Activated T-cell treated with anti-CD3 and anti-CD28 coated beads for 1 hour (primary cell): ENCODE measurements around the gene OPCML.

Experiments
- DNase-seq: peaks from one replicate; pipeline ENCODE4 v3.0.0-alpha.2; 2020; ENCODE audit warnings: low read depth

Gene OPCML

DNA sequence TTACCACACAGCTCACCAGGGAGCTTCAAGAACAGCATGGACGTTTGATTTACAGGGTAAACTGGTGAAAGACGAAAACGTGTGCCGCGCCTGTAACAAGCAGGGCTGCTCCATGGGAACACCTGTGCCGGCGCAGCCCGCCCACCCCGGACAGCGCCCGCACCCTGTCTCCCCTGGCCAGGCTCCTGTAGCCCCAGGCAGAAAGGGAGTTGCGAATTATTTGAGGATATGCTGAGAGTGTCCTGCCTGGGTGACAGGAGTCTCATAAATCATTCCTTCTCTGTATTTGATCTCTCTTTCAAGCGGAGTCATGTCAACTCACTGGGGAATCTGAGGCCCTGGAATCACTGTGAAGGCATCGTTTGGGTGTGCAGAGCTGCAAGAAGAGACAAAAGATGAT, 804.3 kb downstream of the OPCML start:
- DNase-seq, result no peak

DNA sequence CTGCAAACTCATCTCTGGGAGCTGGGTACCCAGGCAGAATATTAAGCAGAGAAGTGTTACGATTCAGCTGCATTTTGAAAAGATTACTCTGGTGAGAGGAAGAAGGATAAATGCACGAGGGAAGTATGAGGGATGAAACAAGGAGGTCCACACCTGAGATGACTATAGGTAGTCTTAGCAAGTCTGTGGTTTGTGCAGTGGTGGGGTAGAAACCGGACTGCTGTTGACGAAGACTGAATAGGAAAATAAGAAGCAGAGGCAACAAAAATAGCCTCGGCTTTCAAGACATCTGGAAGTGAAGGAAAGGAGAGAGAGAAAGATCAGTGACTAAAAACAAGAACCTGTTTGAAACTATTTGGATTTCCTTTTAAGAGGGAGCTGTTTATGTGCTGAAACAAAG, 810.8 kb downstream of the OPCML start:
- no peak for DNase-seq

DNA sequence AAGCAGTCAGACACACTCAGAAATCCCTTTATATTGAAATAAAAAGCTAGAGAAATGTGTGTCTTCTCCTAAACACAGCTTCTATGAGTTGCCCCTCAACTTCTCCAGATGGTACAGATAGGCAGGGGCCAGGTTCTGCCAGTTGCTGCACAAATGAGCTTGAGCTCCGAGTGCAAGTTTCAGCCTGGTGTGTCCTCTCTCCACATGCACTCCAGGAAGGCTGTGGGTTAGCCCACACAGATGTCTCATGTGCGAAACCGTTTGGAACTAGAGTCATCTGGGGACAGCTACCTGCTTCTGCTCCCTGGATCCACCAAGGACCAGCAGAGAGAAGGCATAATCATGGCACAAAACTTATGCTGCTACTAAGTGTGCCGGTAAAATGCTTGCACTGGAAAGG, 812.6 kb downstream of the OPCML start:
- DNase-seq, result no peak

DNA sequence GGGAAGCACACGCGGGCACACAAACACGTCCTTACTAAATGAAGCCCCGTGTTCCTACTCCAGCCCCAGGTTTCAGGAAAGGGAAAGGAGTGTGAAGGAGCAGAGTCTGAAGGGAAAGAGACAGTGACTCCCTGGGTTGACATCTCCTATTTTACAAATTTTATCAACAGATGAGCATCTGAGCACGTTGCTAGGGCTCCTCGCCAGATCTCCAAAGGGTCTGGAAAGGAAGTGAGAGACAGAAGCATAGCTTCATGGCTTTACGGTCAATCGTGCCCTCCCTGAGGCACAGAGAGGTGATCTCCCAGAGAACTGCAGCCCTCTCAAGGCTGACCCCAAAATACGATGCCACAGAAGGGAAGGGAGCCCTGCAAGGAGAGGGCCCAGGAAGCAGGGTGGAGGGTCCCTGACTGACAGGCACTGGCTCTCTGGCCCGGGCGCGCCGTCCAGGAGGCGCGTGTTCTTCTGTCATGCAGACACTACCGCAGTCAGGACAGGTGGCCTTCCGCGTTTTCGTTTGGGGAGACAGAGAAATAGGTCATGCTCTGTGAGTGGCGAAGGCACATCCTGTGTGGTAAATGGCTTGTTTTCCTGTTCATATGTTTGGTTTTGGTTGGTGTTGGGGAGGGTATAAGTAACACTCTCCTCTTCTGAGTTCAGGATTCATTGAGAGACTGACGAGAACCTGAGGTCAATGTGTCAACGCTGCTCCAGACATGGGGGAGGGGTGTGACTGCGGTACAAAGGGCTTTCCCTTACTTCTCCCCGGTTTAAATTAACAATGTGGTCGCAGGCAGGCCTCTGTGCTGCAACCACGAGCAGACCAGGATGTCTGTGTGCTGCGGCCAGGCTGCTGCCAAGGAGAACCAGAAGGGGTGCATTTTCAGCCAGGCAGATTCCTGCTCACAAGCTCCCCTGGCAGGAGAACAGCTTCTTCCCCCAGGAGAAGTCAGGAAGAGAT, 813.3 kb downstream of the OPCML start:
- no peak for DNase-seq

DNA sequence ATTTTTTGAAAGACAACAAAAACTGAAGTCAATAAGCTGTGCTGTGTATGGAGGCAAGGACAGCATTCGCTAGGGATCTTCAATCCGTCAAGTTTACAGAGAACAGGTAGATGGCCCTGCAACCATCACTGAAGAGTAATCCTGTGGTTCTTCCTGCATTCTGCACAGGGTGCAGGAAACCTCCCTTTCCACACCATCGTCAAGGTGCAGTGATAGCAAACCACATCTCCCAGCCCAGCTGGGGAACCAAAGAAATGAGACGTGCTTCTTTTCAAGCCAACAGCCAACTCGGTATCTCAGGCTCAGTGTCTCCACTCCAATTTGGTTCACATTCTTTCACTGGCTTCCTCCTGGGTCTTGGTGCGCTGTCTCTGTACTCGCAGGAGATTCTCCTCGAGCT, 814.5 kb downstream of the OPCML start:
- no peak for DNase-seq

DNA sequence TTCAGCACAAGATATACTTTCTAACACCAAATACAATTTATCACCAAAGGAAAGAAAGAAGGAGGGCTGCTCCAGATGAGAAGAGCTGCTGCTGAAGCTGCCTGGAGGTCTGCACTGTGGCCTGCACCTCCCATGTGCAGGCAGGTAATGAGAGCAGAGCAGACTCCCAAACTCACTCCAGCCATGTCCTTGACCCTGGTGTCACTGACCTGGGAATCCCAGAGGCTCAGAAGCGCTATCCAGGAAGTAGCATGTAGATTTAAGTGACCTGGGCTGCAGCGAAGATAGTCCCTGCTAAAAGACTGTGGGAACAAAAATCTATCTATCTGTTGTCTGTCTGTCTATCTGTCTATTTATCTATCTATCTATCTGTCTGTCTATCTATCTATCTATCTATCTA, 816.3 kb downstream of the OPCML start:
- DNase-seq, result no peak

DNA sequence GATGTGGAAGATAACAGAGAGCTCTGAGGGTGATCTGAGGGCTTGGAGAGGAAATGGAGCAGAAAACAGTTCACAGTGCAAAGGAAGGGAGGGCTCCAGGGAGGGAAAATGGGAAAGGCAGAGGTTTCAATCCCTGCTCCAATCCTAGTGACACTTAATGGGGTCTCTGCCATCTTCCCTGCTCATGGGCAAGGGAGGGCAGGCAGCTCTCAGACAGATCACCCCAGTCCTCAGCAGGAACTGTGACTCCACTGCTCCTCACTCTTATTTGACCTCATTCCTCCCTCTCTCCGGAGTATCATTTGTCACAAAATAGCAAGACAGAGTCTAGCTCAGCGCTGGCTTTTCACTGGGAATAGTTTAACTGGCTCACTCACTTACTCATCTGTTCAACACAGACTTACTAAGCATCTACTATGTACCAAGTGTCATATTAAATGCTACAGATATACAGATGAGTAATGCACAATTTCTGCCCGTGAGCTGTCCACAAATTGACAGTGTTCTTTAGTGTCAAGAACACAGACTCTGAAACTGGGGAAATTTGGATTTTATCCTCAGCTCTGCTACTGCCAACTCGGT, 817.4 kb downstream of the OPCML start:
- no peak for DNase-seq

DNA sequence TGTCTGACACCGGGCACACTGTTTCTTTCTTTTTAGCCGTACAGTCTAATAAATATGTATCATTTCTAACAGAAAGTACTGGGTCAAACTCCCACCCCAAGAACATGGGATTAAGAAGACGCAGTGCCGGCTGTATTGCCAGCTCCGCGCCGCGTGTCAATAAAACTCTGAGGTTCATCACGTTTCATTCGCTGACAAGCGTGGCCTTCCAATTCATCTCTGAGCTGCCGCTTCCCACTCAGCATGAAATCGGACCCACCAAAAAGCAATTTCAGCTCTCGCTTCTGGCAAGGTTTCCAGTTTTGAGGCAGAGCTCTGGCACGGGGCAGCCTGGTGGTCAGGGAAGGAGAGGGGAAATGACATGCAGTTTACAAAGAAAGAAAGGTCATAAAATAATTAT, 819.8 kb downstream of the OPCML start:
- DNase-seq, result no peak

DNA sequence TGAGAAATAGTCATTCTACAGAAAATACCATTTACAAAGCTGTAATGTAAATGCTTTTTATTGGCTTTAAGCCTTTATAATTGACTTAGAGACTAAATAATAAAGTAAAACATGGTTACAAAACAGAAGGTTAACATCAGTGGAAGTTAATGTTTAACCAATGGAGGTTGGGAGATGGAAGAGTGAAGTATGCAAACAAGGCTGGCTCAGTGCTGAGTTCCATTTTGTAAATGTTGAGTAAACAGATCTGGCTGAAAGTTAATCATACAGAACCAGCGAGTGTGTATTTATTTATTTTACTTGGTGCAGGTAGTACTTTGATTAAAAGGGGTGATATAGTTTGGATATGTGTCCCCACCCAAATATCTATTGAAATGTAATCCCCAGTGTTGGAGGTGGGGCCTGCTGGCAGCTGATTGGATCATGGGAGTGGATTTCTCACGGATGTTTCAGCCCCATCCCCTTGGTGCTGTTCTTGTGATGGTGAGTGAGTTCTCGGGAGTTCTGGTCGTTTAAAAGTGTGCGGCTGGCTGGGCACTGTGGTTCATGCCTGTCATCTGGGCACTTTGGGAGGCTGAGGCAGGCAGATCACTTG, 827.4 kb downstream of the OPCML start:
- DNase-seq, result no peak

DNA sequence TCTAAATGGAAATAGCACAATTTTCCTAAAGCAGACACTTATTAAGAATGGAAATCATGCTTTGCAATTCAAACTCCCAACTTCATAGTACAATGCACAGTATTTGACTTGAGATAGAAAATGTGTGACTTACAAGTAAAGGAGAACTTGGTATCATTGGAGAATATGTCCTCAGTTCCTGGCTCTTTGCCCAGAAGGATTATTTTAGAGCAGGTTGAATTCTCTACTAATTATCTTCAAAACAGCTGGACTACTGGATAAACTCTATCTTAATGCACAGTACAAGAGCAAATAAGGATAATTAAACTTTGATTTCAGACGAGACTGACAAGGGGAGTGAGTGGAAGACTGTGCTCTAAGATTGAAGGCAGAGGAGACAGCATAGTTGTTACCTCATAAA, 839.4 kb downstream of the OPCML start:
- DNase-seq, result no peak

DNA sequence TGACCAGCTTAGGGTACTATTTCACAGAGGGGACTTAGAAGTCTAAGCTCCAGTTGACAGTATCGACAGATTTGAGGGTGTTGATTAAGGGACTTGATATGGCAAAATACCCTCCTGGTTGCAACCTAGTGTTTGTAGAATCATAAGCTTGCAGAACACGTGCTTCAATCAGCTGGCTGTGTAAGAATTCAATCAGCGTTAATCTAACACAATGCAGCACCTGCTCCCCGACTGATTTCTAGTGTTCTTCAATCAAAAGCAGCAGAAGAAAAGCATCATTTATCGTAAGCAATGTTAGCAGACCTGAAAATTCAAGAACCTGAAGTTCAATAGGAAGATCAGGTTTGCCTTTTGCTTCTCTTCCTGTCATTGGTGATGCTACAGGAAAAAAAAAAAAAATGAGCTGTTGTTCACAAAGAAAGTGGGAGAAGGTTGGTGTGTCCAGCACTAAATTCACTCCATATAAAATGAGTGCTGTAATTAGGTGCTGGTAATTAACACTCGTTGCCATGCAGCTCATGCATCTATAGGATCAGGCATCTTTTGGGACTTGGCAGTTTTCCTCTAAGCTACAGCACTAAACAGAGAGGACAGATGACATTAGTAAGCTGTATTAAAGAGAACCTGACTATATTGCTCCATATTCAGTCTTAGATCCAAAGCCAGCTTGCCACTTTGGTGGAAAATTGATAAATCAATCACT, 840.3 kb downstream of the OPCML start:
- DNase-seq, result no peak

DNA sequence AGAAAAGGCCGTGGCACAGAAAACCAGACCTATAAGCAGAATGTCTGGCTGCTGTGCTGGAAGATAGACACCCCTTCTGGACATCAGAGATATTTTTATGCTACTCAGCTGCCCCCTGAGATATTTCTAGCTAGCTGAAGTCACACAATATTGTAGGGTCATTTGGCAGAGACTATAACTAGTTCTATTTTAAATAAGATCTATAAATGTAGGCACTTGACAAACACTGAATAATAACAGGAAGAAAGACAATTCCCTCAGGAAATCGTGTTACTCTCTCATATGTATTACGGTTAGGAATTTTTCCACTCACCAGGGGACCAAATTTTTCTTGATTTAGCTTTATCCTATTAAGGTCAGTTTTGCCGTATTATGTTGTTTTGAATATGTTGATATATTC, 845.4 kb downstream of the OPCML start:
- DNase-seq, result no peak

DNA sequence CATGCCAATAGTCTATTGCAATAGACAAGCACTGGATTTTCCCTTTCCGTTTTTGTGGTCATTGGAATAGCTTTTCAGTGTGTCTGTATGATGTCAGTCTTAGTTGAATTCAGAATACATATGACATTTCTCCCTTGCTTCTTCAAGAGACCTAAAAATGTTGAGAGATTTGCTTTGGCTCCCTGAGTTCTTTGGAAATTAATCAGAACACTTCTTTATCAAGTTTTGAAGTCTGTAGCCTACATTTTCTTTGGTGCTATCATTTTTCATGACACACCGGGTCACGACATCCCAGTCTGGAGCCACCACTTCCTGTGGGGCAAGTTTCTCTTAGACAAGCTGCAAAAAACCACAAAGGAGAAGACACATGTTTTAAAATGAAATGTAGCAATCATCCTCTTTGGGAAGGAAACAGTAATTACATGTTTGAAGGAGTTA, 847.1 kb downstream of the OPCML start:
- no peak for DNase-seq

DNA sequence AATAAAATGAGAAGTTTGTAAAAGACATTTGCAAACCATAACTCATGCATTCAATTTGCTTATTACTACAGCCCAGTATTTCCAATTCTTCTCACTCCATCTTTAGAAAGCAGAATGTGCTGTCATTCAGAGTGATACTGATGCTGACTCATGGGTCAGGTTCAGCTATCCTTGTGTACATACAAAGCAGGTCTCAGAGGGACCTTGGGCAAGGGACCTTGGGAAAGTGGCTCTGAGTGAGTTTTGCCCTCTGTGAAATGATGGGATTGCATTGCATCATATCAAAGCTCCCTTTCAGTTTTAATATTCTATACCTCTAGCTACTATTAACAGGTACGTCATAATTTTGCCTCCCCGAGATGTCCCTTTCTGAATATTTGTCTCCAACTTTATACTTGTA, 848.7 kb downstream of the OPCML start:
- DNase-seq, result no peak

DNA sequence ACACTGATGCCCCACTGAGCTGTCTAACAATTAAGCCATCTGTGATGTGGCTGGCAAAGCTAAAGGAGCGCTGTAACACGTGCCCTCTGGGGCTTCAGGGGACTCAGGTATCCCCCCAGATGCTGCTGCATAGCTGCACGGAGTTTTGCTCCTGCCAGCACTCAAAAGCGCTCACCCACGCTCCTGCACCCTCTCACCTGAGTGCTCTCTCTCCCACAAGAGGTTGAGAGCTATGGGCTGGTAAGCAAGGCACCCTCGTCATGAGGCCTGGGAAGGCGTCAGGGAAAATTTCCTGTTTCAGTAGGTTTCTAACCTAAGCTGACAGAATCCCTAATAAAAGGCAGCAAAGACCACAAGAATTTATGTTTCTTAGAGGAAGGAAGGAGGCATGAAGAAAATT, 850.3 kb downstream of the OPCML start:
- no peak for DNase-seq

DNA sequence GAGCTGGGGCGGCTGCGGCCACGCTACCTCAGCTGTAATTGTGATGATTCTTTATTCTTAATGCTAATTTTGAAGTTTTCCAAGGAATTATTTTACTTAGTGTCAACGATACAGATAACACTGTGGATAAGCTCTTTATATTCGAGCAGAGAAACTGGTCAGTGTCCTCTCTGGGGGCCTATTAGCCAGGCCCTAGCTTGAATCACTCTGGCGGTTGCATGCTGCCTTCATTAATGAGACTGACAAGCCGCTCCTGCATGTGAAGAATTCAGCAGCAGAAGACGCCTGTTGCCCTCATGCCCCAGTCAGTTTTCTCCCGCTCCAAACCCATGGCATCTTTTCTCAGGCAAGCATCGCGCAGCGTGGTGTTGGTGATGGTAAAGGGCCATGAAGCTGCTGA, 851.7 kb downstream of the OPCML start:
- DNase-seq, result no peak

DNA sequence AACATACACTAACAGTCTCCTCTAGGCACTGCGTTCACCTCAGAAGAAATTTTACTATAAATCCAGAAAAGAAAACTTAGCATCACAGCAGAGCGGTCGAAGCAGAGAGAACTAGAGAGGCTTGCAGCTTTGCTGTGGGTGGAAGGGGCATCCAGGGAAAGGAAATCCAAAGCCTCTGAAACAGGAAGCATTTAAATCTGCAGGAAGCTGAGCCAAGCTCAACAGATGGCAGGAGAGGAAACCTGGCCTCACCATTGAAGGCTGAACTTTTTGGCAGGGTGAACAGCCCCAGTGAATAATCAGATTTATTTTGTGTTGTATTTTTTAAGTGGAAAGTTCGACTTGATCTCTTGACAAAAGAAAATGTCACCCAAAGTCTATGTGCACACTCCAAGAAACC, 858.1 kb downstream of the OPCML start:
- no peak for DNase-seq

DNA sequence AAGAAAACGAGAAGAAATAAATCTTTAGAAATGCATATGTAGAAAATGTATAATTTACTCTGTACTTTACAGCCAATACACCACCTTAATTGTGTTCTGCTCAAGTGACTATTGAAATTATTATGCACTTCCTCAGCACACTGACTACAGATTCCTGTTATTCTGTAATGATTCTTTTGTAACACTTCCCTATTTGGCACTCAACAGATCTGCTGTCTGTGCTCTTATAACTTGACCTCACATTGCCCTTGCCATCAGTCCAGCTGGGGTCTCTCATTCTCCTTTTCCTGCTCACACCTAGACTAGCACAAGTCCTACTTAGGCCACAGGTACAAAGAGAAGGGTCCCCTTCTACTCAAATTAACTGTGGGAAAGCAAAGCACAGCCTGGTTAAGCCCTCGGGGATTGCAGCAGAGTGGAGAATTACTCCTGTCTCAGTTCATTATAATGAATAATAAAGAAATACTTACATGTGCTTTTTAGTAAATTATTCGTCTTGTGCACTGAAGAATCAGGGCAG, 860.4 kb downstream of the OPCML start:
- DNase-seq, result no peak

DNA sequence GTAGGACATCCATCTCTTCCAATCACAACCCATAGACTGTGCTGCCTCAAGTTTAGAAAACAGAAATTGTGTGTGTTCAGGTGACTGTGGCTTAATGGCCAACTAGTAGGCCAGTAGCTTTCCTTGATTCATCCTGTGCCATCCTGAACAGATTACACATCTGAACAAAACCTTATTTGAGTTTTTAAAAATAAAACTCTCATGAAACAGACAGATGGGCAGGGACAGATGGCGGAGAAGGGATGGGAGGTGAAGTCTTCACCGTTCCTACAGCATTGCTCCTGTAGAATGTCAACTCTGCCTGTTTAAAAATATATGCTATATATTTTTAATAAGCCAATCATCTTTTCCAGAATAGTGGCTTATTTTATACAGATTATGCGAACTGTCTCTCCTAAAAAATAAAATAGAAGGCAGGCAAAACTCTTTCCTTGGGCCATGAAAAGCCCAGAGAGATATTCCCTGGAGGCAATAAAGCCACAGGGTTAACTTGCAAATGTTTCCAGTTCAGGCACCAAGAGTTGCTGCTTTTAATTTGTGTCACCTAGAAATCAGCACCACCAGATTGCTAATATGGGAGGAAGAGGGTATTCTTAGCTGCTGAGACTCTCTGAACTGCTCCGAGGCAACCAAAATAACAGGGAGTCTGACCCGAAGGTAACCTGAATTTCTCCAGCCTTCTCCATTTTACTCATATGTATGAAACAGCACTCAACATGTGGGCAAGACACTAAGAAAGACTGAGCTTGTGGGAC, 861.2 kb downstream of the OPCML start:
- DNase-seq, result no peak

DNA sequence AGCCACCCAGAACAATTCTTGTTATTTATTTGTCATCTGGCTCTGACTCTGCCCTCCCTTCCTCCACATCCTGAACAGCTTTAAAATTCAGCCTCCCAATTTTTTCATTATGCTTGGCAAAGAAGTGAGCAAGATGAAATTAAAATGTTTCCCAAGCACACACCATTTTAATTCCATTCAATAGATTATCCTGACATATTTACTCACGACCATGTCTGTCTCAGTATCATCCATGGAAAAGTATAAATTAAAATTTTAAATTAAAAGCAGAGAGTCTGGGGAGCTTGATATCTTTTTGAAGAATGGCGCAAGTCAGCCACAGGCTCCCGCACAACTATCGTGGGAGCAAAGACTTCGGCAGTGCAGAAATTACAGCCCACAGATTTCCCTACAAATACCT, 862.4 kb downstream of the OPCML start:
- DNase-seq, result no peak

DNA sequence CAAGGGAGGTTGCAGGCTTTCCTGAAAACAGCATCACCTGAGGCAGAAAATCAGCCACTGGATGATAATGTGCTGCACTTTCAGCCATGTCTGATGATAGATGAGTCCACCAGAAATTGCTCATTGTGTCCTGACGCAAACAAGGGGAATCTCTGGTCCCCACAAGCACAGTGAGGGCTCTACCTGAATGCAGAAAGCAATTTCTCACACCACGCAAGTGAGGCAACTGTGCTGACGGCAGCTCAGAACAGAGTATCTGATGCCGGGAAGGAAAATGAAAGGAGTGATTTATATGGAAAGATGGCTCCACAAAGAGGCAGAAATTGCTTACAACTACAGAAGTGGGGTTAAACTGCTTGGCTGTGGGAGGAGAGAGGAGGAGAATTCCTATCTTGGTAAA, 867.1 kb downstream of the OPCML start:
- no peak for DNase-seq

DNA sequence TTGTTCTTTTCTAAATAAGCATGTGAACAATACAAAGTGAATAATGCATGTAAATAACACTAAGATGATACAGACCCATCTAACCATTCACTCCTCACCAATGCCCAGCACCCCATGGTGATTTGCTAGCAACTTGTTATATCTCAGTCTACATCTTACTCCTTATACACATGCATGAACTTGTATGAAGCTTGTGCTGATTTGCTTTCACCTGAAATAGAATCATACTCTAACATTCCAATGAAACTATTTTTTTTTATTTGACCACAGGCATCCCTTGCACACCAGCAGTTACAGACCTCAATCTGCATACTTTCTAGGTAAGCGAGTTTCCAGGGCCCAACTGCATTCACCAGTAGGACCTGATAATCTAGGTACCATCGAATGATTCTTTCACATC, 873.6 kb downstream of the OPCML start:
- DNase-seq, result no peak
